Measurements from ENCODE around the gene CAMK2D. TPM values are rescaled to one million over a fixed set of nuclear protein-coding genes. Genes with fewer than 3 reads are reported as not detected.

Gene CAMK2D
- total and polyA plus RNA-seq, 2 donors from 2014 or later, result 9.1 to 34.7 TPM

GRCh38 chr4:113555868-113556267, 205.7 kb downstream of the CAMK2D start:
- no peak for TF ChIP-seq CTCF (IDR thresholded peaks at IDR 0.05; ENCODE audit: borderline replicate concordance, extremely low read depth, insufficient read depth)
- Histone ChIP-seq H3K9ac (ENCODE audit: low read length in 3 of 3) (no peak overlapping the region), H3K4me3 (ENCODE audit: low read length in 3 of 3) (no peak overlapping the region), H3K36me3 (ENCODE audit: control insufficient read depth in 2 of 3, insufficient read depth in 3 of 3, low read length in 3 of 3) (no peaks in the 10 kb centered on the region), H3K27me3 (ENCODE audit: control insufficient read depth, insufficient read depth, low read length) (no peaks in the 10 kb centered on the region), H3K27ac (ENCODE audit: low read depth in 2 of 2, low read length in 2 of 2) (no peak overlapping the region), H3K9me3 (ENCODE audit: control insufficient read depth in 2 of 3, insufficient read depth in 1 of 3, low read length in 3 of 3) (no peaks in the 10 kb centered on the region), H3K4me1 (ENCODE audit: control insufficient read depth in 2 of 3, insufficient read depth in 2 of 3, low read depth in 1 of 3, low read length in 3 of 3) (peaks cover 0 to 4% (median 0%) of the 10 kb centered on the region in 3 donors)
- no peak for FAIRE-seq
- DNase-seq, result no peak
- intact Hi-C loops (cut with DNase I), result no loop called here

- FAIRE-seq (no peak), DNase-seq (no peak)
- Histone ChIP-seq H3K27me3 (ENCODE audit: control insufficient read depth, insufficient read depth, low read length) (no peaks in the 10 kb centered on the region), H3K27ac (ENCODE audit: low read depth in 2 of 2, low read length in 2 of 2) (no peak overlapping the region), H3K4me1 (ENCODE audit: control insufficient read depth in 2 of 3, insufficient read depth in 2 of 3, low read depth in 1 of 3, low read length in 3 of 3) (peaks cover 0 to 7% (median 6%) of the 10 kb centered on the region in 3 donors), H3K9me3 (ENCODE audit: control insufficient read depth in 2 of 3, insufficient read depth in 1 of 3, low read length in 3 of 3) (no peaks in the 10 kb centered on the region), H3K9ac (ENCODE audit: low read length in 3 of 3) (no peak overlapping the region), H3K36me3 (ENCODE audit: control insufficient read depth in 2 of 3, insufficient read depth in 3 of 3, low read length in 3 of 3) (no peaks in the 10 kb centered on the region), H3K4me3 (ENCODE audit: low read length in 3 of 3) (no peak overlapping the region)
- intact Hi-C loops (cut with DNase I), result no loop called here
- no peak for TF ChIP-seq CTCF (IDR thresholded peaks at IDR 0.05; ENCODE audit: borderline replicate concordance, extremely low read depth, insufficient read depth)
Measured at GRCh38 chr4:113553082-113553481, 208.5 kb downstream of the CAMK2D start.

- Histone ChIP-seq H3K27ac (ENCODE audit: low read depth in 2 of 2, low read length in 2 of 2) (no peak overlapping the region), H3K27me3 (ENCODE audit: control insufficient read depth, insufficient read depth, low read length) (no peaks in the 10 kb centered on the region), H3K9me3 (ENCODE audit: control insufficient read depth in 2 of 3, insufficient read depth in 1 of 3, low read length in 3 of 3) (no peaks in the 10 kb centered on the region), H3K9ac (ENCODE audit: low read length in 3 of 3) (no peak overlapping the region), H3K4me3 (ENCODE audit: low read length in 3 of 3) (no peak overlapping the region), H3K4me1 (ENCODE audit: control insufficient read depth in 2 of 3, insufficient read depth in 2 of 3, low read depth in 1 of 3, low read length in 3 of 3) (peaks cover 0 to 8% (median 2%) of the 10 kb centered on the region in 3 donors), H3K36me3 (ENCODE audit: control insufficient read depth in 2 of 3, insufficient read depth in 3 of 3, low read length in 3 of 3) (no peaks in the 10 kb centered on the region)
- TF ChIP-seq CTCF (IDR thresholded peaks at IDR 0.05; ENCODE audit: borderline replicate concordance, extremely low read depth, insufficient read depth), result no peak
- FAIRE-seq, result no peak
- DNase-seq, result no peak
- intact Hi-C loops (cut with DNase I), result no loop called here
Measured at GRCh38 chr4:113550510-113550909, 211.0 kb downstream of the CAMK2D start.

- DNase-seq, result no peak
- intact Hi-C loops (cut with DNase I), result loop anchor here (10.0 kb wide), 1 partner anchor 206 kb away; no protein-coding TSS in a partner anchor
- no peak for TF ChIP-seq CTCF (IDR thresholded peaks at IDR 0.05; ENCODE audit: borderline replicate concordance, extremely low read depth, insufficient read depth)
- Histone ChIP-seq H3K27me3 (ENCODE audit: control insufficient read depth, insufficient read depth, low read length) (no peaks in the 10 kb centered on the region), H3K36me3 (ENCODE audit: control insufficient read depth in 2 of 3, insufficient read depth in 3 of 3, low read length in 3 of 3) (no peaks in the 10 kb centered on the region), H3K4me1 (ENCODE audit: control insufficient read depth in 2 of 3, insufficient read depth in 2 of 3, low read depth in 1 of 3, low read length in 3 of 3) (peaks cover 0 to 8% (median 2%) of the 10 kb centered on the region in 3 donors), H3K9me3 (ENCODE audit: control insufficient read depth in 2 of 3, insufficient read depth in 1 of 3, low read length in 3 of 3) (no peaks in the 10 kb centered on the region), H3K4me3 (ENCODE audit: low read length in 3 of 3) (no peak overlapping the region), H3K9ac (ENCODE audit: low read length in 3 of 3) (no peak overlapping the region), H3K27ac (ENCODE audit: low read depth in 2 of 2, low read length in 2 of 2) (peak overlapping the region; percentile 27 to 73)
- FAIRE-seq, result no peak
Measured at GRCh38 chr4:113548303-113548702, 213.2 kb downstream of the CAMK2D start.
